GM20000 (cell line): ENCODE results near the gene SLC25A22.

Experiments
- DNase-seq: peaks from one replicate; pipeline ENCODE4 v3.0.0; 2012; ENCODE audit warnings: low spot score
- CTCF ChIP-seq: IDR thresholded peaks from 2 replicates; pipeline ENCODE4 v1.5.1; 2012; ENCODE audit warnings: mild to moderate bottlenecking, control low read depth; ENCODE audit errors: extremely low read depth, missing control alignments

SLC25A22 gene

GRCh38 chr11:833114-833791 is 35.2 kb upstream of the SLC25A22 start:
- DNase-seq, result peak; percentile 77
- no peak for TF ChIP-seq CTCF

- no peak for TF ChIP-seq CTCF
- peak; percentile 94 for DNase-seq
Measured at GRCh38 chr11:832529-833113, 34.5 kb upstream of the SLC25A22 start, which contains the start of gene CD151. Gene CD151, plus strand, starts transcription at chr11:832952. Its CDS starts 3,118 bp downstream, at chr11:836070.

- TF ChIP-seq CTCF, result no peak
- DNase-seq, result no peak
Measured at GRCh38 chr11:831961-832528, 34.0 kb upstream of the SLC25A22 start.

- no peak for TF ChIP-seq CTCF
- DNase-seq, result no peak
Measured at GRCh38 chr11:831118-831864, 33.2 kb upstream of the SLC25A22 start.

- DNase-seq, result peak; percentile 89
- TF ChIP-seq CTCF, result no peak
Measured at GRCh38 chr11:830295-831117, 32.4 kb upstream of the SLC25A22 start.

GRCh38 chr11:829847-830294 is 31.8 kb upstream of the SLC25A22 start:
- no peak for DNase-seq
- no peak for TF ChIP-seq CTCF
